SIG-M5 (cell line): ENCODE results near the gene FOXC2.

Source experiments
- DNase-seq: peaks from one replicate; lab custom pipeline; 2025; lab: John Stamatoyannopoulos, UW

Gene FOXC2

GRCh38 chr16:86590501-86591144 is 24.0 kb downstream of the FOXC2 start:
- DNase-seq, result no peak

- DNase-seq, result no peak
Measured at GRCh38 chr16:86591270-86591669, 24.6 kb downstream of the FOXC2 start.

GRCh38 chr16:86593913-86594620 is 27.4 kb downstream of the FOXC2 start:
- no peak for DNase-seq

GRCh38 chr16:86594721-86595120 is 28.1 kb downstream of the FOXC2 start:
- no peak for DNase-seq

- DNase-seq, result no peak
Measured at GRCh38 chr16:86595983-86596605, 29.5 kb downstream of the FOXC2 start.

GRCh38 chr16:86597126-86597879 is 30.7 kb downstream of the FOXC2 start:
- DNase-seq, result no peak

- no peak for DNase-seq
Measured at GRCh38 chr16:86597880-86598606, 31.4 kb downstream of the FOXC2 start.

GRCh38 chr16:86598607-86599565 is 32.3 kb downstream of the FOXC2 start:
- DNase-seq, result no peak

GRCh38 chr16:86601356-86601755 is 34.7 kb downstream of the FOXC2 start:
- DNase-seq, result no peak

GRCh38 chr16:86602521-86602920 is 35.9 kb downstream of the FOXC2 start:
- no peak for DNase-seq

GRCh38 chr16:86604436-86605193 is 38.0 kb downstream of the FOXC2 start:
- no peak for DNase-seq

- no peak for DNase-seq
Measured at GRCh38 chr16:86605950-86606349, 39.3 kb downstream of the FOXC2 start.

GRCh38 chr16:86608301-86608747 is 41.7 kb downstream of the FOXC2 start:
- no peak for DNase-seq

GRCh38 chr16:86609115-86609514 is 42.5 kb downstream of the FOXC2 start:
- no peak for DNase-seq

GRCh38 chr16:86609661-86610060 is 43.0 kb downstream of the FOXC2 start:
- DNase-seq, result no peak

GRCh38 chr16:86610779-86611524 is 44.3 kb downstream of the FOXC2 start:
- no peak for DNase-seq

- DNase-seq, result no peak
Measured at GRCh38 chr16:86611525-86611855, 44.9 kb downstream of the FOXC2 start.

- no peak for DNase-seq
Measured at GRCh38 chr16:86611941-86612340, 45.3 kb downstream of the FOXC2 start.

- no peak for DNase-seq
Measured at GRCh38 chr16:86614699-86615098, 48.1 kb downstream of the FOXC2 start.
